OCI-LY7 (cell line): ENCODE data around the gene EXD2. TPM values are rescaled to one million over a fixed set of nuclear protein-coding genes. Genes with fewer than 3 reads are reported as not detected.

Experiments
- BruUV-seq: library from RNA; stranded (reverse); fragments of 400-500 nt; replicated peaks from 2 replicates; lab custom pipeline; 2021; lab: Mats Ljungman, UMichigan
- CTCF ChIA-PET: fragments of 300-600 bp; sonication (Branson Sonifier 250); formaldehyde crosslinking; loops from one replicate; lab custom pipeline; 2022; ENCODE audit warnings: antibody characterized with exemption; ENCODE audit not compliant: unreplicated experiment; lab: Charles Lee
- POLR2A ChIA-PET: fragments of 300-600 bp; sonication (Branson Sonifier 250); formaldehyde crosslinking; loops from one replicate; lab custom pipeline; 2022; ENCODE audit warnings: antibody characterized with exemption; lab: Charles Lee
- DNase-seq: peaks from one replicate; pipeline ENCODE4 v3.0.0-alpha.2; 2015; ENCODE audit warnings: low spot score
- H2AFZ ChIP-seq: fragments of 200-600 bp; sonication (generic), shearing (Covaris generic); 2 replicates; pipeline ENCODE4 v1.6.1; 2014; ENCODE audit warnings: mild to moderate bottlenecking, antibody characterized with exemption, low read length, moderate library complexity
- H3K27ac ChIP-seq: fragments of 200-600 bp; sonication (generic); 2 replicates; pipeline ENCODE4 v1.5.1; 2014; ENCODE audit warnings: mixed run types, low read depth, mild to moderate bottlenecking, moderate library complexity, low read length, inconsistent platforms; ENCODE audit not compliant: poor library complexity, severe bottlenecking
- H3K36me3 ChIP-seq: fragments of 200-600 bp; sonication (generic); 2 replicates; pipeline ENCODE4 v1.6.1; 2014; ENCODE audit warnings: mild to moderate bottlenecking, antibody characterized with exemption, low read length, moderate library complexity, mixed read lengths; ENCODE audit not compliant: insufficient read depth
- H3K4me1 ChIP-seq: fragments of 200-600 bp; sonication (generic); 2 replicates; pipeline ENCODE4 v1.5.1; 2014; ENCODE audit warnings: mild to moderate bottlenecking, low read length; ENCODE audit not compliant: insufficient read depth, poor library complexity, severe bottlenecking
- H3K4me2 ChIP-seq: fragments of 200-600 bp; sonication (generic); 2 replicates; pipeline ENCODE4 v1.6.1; 2014; ENCODE audit warnings: mild to moderate bottlenecking, low read length
- H3K4me3 ChIP-seq: fragments of 200-600 bp; sonication (generic); 2 replicates; pipeline ENCODE4 v1.5.1; 2014; ENCODE audit warnings: mild to moderate bottlenecking, low read depth, low read length; ENCODE audit not compliant: poor library complexity, severe bottlenecking
- H3K79me2 ChIP-seq: fragments of 200-600 bp; sonication (generic); 2 replicates; pipeline ENCODE4 v1.6.1; 2016; ENCODE audit warnings: low read depth, mild to moderate bottlenecking, low read length, moderate library complexity, mixed read lengths; ENCODE audit not compliant: insufficient read depth
- H3K9me2 ChIP-seq: fragments of 200-600 bp; sonication (generic); 2 replicates; pipeline ENCODE4 v1.6.1; 2016; ENCODE audit warnings: mild to moderate bottlenecking, low read length, mixed read lengths; ENCODE audit not compliant: insufficient read depth
- H3K9me3 ChIP-seq: fragments of 200-600 bp; sonication (generic); 2 replicates; pipeline ENCODE4 v1.6.1; 2014; ENCODE audit warnings: mild to moderate bottlenecking, mixed run types, low read length, mixed read lengths
- H4K20me1 ChIP-seq: fragments of 200-600 bp; sonication (generic); 2 replicates; pipeline ENCODE4 v1.6.1; 2014; ENCODE audit warnings: mild to moderate bottlenecking, antibody characterized with exemption, low read length, moderate library complexity, mixed read lengths; ENCODE audit not compliant: insufficient read depth
- CTCF ChIP-seq: fragments of 200-600 bp; sonication (generic); conservative IDR thresholded peaks from 2 replicates; pipeline ENCODE4 v1.5.1; 2014; ENCODE audit warnings: mild to moderate bottlenecking, antibody characterized with exemption, low read length, moderate library complexity, mixed read lengths
- EZH2phosphoT487 ChIP-seq: fragments of 200-600 bp; sonication (generic); IDR thresholded peaks from 2 replicates; pipeline ENCODE4 v1.6.1; 2018; ENCODE audit warnings: low read depth, borderline replicate concordance, mild to moderate bottlenecking, mixed run types, antibody characterized with exemption, low read length, moderate library complexity, mixed read lengths
- intact Hi-C: fragments of 100-400 bp; cut with micrococcal nuclease; formaldehyde crosslinking; loops from one replicate; pipeline ENCODE4 v1.10.0; 2022; ENCODE audit not compliant: unreplicated experiment
- total RNA-seq, 2 experiments: library from RNA; depleted of rRNA in 1 of 2; stranded (reverse); fragments of >200 nt in 1 of 2; shearing (Covaris generic) in 1 of 2; gene quantifications; 2 replicates each; pipeline ENCODE4 v1.2.3, GENCODE V29; 2014 to 2022

EXD2 gene
- total RNA-seq, 2 experiments from 2014 or later = 2.7 to 8.4 TPM

DNA sequence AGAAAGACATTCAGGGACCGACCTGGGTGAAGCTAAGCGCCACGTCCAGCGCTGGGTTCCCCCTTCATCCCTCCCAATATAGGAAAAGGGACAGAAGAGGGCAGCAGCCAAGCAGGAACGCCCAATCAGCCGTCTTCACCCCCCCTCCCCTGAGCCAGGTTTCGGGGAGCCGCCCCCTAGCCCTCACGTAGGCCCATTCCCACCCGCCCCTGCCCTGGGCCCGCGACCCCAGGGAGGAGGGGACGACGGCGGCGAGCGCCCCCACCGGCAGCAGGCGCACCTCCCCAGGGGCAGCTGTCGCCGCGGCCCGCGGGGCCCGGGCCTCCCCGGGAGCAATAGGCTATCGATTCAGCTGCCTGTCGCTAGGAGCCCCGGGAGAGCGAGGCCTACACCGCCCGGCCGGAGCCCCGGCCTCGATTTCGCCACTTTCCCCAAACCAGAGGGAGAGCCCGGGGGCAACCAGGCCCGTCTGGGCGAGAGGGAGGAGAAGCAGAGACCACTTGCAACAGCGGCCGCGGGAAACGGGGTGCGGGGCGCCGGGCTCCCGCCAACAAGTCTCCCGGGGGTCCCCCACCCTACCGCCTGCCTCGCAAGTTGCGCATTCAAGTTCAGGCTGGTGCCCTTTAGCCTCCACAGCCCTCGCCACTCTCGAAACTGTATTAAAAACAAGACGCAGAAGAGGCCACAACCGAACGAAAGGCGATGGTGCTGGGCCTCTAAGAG is 39.7 kb upstream of the EXD2 start:
- ChIA-PET CTCF (no interaction called here), POLR2A (interaction anchor here (0.9 to 1.4 kb wide), 3 partner anchors 12 to 291 kb away, joined by 3 read pairs; no protein-coding TSS in a partner anchor)
- Histone ChIP-seq H3K79me2 (peaks cover 52% of the 10 kb centered on the region), H3K36me3 (peaks cover 41% of the 10 kb centered on the region), H3K4me2 (peak overlapping the region; percentile 87), H3K27ac (peak overlapping the region; percentile 80), H3K9me3 (no peaks in the 10 kb centered on the region), H2AFZ (peak overlapping the region; percentile 87), H3K9me2 (no peaks in the 10 kb centered on the region), H3K4me3 (peak overlapping the region; percentile 84), H3K4me1 (peaks cover 25% of the 10 kb centered on the region), H4K20me1 (0 out of 2 replicates have a peak, but pooled peaks cover 19% of the 10 kb centered on the region)
- TF ChIP-seq CTCF (peak; percentile 70), EZH2phosphoT487 (no peak)
- DNase-seq = peak; percentile 85
- intact Hi-C loops = loop anchor here (1.0 to 10.0 kb wide), 2 partner anchors 22 to 613 kb away; partner anchors contain the start of gene SRSF5
- no TSS peak for BruUV-seq

DNA sequence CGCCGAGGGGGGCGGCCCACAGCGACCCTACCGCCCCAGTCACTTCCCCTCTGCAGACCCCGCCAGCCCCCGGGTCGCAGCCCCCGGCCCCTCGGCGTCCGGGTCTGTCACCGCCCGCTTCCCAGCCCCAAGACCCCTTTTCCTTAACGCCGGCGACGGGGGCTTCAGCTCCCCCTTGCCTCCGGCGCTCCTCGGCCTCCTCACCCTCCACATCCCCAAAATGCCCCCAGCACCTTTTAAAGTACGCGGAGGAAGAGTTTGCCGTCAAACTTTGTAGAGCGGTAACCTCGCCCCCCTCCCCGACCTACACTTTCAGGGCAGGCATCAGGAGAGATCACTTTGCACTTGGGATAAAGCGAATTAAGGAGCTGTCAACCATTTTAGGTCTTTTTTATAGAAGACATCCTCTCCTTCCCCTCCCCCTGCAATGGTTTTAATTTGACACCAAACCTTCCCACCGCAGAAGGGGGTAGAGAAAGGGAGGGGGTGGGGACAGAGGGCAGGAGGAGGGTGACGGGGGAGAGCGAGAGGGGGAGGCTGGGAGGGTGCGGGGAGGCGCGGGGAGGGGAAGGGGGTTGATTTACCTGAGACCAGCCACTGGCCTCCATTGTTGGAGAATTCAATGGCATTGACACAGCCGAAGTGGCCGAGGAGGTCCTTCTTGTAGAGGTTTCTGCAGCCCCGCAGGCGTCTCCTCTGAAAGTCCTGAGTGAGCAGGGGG is 39.0 kb upstream of the EXD2 start:
- H3K79me2 ChIP-seq = peaks cover 45% of the 10 kb centered on the region
- peaks cover 34% of the 10 kb centered on the region for H3K36me3 ChIP-seq
- no peaks in the 10 kb centered on the region for H3K9me3 ChIP-seq
- peaks cover 25% of the 10 kb centered on the region for H3K4me1 ChIP-seq
- H3K4me2 ChIP-seq = peak overlapping the region; percentile 87
- ChIA-PET CTCF (no interaction called here), POLR2A (interaction anchor here (0.9 to 1.4 kb wide), 2 partner anchors 27 to 290 kb away, joined by 3 read pairs; no protein-coding TSS in a partner anchor)
- H3K4me3 ChIP-seq = peak overlapping the region; percentile 84
- intact Hi-C loops = loop anchor here (10.0 kb wide), 1 partner anchor 612 kb away; the partner anchor contains the start of gene SRSF5
- no peaks in the 10 kb centered on the region for H3K9me2 ChIP-seq
- no peak for TF ChIP-seq EZH2phosphoT487
- no peak for TF ChIP-seq CTCF
- 0 out of 2 replicates have a peak, but pooled peaks cover 19% of the 10 kb centered on the region for H4K20me1 ChIP-seq
- peak; percentile 67 for DNase-seq
- peak overlapping the region; percentile 80 for H3K27ac ChIP-seq
- peak overlapping the region; percentile 87 for H2AFZ ChIP-seq
- no TSS peak for BruUV-seq
